TTC549 (cell line): ENCODE data around the gene DPCD.

ENCODE experiments used
- FAIRE-seq: peaks from 2 replicates; lab custom pipeline; 2012; peaks lifted over from hg19 to GRCh38; lab: Jason Lieb, UNC

Gene DPCD

GRCh38 chr10:101567165-101568006 lies 20.7 kb upstream of the DPCD start:
- FAIRE-seq = no peak

GRCh38 chr10:101568054-101568745 lies 19.9 kb upstream of the DPCD start:
- no peak for FAIRE-seq

GRCh38 chr10:101569323-101569621 lies 18.8 kb upstream of the DPCD start:
- FAIRE-seq = no peak

- no peak for FAIRE-seq
Measured at GRCh38 chr10:101569622-101570427, 18.3 kb upstream of the DPCD start.

- FAIRE-seq = no peak
Measured at GRCh38 chr10:101570428-101571270, 17.5 kb upstream of the DPCD start.

- FAIRE-seq = no peak
Measured at GRCh38 chr10:101571271-101571925, 16.7 kb upstream of the DPCD start.

GRCh38 chr10:101572126-101572525 lies 16.0 kb upstream of the DPCD start:
- FAIRE-seq = no peak

- no peak for FAIRE-seq
Measured at GRCh38 chr10:101572785-101573184, 15.3 kb upstream of the DPCD start.

GRCh38 chr10:101573885-101574753 lies 14.0 kb upstream of the DPCD start:
- FAIRE-seq = no peak

- no peak for FAIRE-seq
Measured at GRCh38 chr10:101575091-101575490, 13.0 kb upstream of the DPCD start.

GRCh38 chr10:101575580-101576210 lies 12.4 kb upstream of the DPCD start:
- FAIRE-seq = no peak

GRCh38 chr10:101576211-101576863 lies 11.8 kb upstream of the DPCD start:
- FAIRE-seq = no peak

- no peak for FAIRE-seq
Measured at GRCh38 chr10:101577121-101577871, 10.8 kb upstream of the DPCD start.

GRCh38 chr10:101578192-101578591 lies 9.9 kb upstream of the DPCD start:
- no peak for FAIRE-seq

GRCh38 chr10:101578803-101579515 lies 9.2 kb upstream of the DPCD start:
- no peak for FAIRE-seq

GRCh38 chr10:101579516-101579870 lies 8.6 kb upstream of the DPCD start:
- no peak for FAIRE-seq

GRCh38 chr10:101580486-101581399 lies 7.4 kb upstream of the DPCD start:
- FAIRE-seq = no peak
